NCI-H2171 (cell line): Measurements from ENCODE around the gene PCYOX1L.
A peak's percentile ranks its signal among the peaks of the same experiment; 100 is the strongest.

Experiments used
- DNase-seq: peaks from one replicate; lab custom pipeline; 2025; lab: John Stamatoyannopoulos, UW

The PCYOX1L gene

DNA sequence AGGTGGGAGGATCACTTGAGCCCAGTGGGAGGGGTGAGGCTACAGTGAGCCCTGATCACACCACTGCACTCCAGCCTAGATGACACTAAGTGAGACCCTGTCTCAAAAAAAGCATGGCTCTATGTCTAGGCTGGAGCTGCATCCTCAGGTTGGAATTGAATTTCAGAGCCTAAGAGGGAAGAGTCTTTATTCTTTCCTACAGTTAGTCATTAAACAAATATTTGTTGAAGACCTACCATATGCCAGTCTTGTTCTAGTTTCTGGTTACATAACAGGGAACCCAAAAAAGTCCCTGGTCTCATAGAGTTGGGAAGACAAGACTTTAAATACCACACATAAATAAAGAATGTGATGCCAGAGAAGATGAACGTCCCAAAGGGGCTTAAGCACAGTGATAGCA is 19.5 kb upstream of the PCYOX1L start:
- DNase-seq = no peak

GRCh38 chr5:149340920-149341319 is 16.9 kb upstream of the PCYOX1L start:
- DNase-seq = no peak

DNA sequence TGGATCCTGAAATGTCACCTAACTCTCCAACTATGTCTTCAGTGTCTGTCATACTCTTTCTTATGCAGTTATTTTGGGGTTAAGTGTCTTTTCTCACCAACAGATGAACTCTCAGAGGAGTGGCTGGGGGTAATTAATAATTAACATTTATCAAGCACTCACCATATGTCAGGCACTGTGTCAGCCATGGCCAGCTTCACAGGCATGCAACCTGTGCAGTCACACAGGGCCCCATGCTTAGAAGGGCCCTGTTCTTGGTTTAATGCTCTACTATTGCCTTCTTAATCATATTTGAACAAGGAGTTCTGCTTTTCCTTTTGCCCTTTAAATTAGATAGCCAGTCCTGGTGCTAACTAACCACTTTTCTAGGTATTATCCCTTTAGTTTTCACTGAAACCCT is 16.0 kb upstream of the PCYOX1L start:
- DNase-seq = no peak

DNA sequence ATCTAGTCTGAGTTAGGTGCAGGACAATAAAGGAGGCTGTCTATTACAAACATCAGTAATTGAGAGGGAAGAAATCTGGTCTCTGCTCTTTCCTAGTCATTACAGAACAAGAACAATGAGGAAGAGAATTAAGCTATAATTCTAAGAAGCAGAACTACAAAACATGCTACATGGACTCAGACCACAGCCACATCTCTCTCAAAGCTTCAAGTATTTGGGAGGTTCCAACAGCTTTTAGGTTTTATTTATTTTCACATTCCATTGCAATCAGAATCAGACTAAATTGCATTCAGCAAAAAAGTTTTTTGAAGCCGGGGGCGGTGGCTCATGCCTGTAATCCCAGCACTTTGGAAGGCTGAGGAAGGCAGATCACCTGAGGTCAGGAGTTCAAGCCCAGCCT is 13.7 kb upstream of the PCYOX1L start:
- DNase-seq = no peak

GRCh38 chr5:149345147-149345891 is 12.5 kb upstream of the PCYOX1L start, which contains the start of gene GRPEL2:
Gene GRPEL2, plus strand, starts transcription at chr5:149345499. Its CDS starts 41 bp downstream, at chr5:149345540.
- peak; percentile 84 for DNase-seq

GRCh38 chr5:149345892-149346222 is 12.0 kb upstream of the PCYOX1L start:
- no peak for DNase-seq

DNA sequence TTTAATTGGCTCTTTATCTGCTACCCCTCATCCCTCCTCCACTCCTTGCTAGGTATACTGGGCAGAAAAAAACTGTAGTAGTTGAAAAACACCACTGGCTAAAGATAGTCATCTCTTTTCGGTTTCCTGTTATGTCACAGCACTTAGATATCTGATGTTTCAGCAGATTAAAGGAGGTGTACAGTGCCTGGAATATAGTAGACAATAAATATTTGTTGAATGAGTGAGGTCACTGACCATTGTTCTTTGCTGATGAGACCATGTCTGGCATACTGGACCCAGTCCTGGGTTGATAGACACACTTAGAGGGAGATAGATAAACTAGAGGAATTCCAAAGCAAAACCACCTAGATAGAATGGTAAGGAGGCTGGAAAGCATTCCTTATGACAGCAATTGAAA is 9.3 kb upstream of the PCYOX1L start:
- no peak for DNase-seq

DNA sequence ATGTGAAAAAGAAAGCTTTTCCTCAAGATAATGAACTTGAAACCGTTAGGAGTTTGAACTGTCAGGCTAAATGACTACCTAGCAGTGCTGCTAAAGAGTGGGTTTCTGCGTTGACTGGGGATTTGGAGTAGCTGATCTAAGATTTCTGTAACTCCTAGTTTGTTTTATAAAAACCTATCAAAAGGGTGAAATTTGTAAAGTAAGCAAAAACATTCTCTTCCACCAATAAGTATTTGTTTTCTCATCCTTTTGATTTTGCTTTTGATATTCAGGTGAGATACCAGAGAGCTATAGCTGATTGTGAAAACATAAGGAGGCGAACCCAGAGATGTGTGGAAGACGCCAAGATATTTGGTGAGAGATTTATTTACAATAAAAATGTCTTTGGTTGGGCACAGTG is 8.5 kb upstream of the PCYOX1L start:
- DNase-seq = no peak

DNA sequence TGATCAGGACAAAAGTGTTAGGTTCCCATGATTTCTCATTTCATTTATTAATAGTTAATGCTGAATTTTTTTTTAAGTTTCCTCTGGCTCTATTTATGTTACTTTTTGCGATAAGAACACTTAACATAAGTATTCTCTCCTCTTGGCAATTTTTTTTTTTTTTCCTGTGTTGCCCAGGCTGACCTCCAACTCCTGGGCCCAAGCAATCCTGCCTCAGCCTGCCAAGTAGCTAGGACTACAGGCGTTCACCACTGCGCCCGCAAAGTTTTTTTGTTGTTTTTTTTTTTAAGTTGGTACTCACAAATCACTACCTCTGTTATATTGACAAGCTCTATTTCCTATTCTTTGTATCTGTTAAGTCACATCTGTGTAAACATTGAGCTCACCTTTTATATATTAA is 5.7 kb upstream of the PCYOX1L start:
- no peak for DNase-seq

- DNase-seq = no peak
Measured at GRCh38 chr5:149353911-149354310, 3.9 kb upstream of the PCYOX1L start.

- DNase-seq = no peak
Measured at GRCh38 chr5:149355688-149356087, 2.2 kb upstream of the PCYOX1L start.

- DNase-seq = no peak
Measured at GRCh38 chr5:149356391-149356790, 1.5 kb upstream of the PCYOX1L start.

DNA sequence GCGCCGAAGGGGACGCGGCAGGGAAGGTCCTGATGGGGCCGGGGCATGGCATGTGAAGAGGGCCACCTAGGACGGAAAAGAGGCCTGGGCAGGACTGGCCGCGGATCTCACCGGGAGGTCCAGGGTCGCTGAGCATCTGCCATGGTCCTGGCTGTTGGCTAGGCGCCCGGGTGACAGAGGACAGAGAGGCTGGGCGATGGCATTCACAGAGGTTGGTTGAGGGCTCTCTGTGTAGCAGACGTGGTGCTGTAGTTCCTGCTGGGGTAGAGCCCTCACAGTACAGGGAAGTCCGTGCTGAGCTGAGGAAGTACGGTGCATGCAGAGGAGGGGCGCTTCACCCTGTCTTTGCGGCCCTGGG is 427 bp downstream of the PCYOX1L start:
- no peak for DNase-seq

DNA sequence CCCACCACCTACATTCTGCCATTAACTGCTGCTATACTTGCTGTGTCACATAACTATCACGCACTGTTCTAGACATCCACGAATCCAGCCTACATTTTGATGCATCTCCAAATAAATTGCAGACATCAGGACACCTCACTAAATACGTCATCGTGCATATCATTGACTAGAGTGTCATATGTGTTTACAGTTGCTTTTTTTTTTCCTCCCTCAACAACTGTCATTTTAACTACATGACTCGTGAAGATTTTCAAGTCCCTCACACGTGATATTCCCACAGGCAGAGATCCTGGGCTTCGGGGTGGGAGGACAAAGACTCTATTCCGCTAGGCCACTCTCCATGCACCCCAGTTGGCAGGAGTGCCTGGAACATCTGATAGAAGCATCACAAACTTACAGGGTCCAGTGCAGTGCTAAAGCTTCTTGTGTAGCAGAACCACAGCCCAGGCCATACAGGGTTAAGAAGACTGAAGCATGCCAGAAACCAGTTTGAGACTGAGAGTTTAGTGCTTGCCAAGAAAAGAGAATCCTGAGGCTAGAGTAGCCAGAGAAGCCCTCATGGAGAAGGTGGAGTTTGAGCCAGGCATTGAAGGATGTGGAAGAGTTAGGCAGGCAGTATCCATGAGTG is 1.1 kb downstream of the PCYOX1L start:
- no peak for DNase-seq

GRCh38 chr5:149360272-149360671 is 2.4 kb downstream of the PCYOX1L start:
- DNase-seq = no peak

GRCh38 chr5:149362541-149362940 is 4.7 kb downstream of the PCYOX1L start:
- no peak for DNase-seq

- no peak for DNase-seq
Measured at GRCh38 chr5:149363358-149363757, 5.5 kb downstream of the PCYOX1L start.

DNA sequence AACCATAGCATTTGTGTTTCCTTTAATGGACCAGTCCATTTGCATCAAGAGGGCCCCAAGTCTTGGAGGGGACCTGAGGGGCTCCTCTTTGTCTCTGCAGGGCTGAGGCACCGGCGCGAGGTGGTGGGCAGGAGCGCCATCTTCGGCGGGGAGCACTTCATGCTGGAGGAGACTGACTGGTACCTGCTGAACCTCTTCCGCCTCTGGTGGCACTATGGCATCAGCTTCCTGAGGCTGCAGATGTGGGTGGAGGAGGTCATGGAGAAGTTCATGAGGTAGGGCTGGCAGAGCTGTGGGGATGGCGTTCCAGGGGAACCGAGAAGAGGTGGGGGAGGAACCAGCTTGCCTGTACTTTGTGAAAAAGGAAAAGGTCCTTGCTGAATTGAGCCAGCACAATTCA is 6.1 kb downstream of the PCYOX1L start:
- DNase-seq = no peak

GRCh38 chr5:149364719-149365118 is 6.9 kb downstream of the PCYOX1L start:
- DNase-seq = no peak

GRCh38 chr5:149365418-149365817 is 7.6 kb downstream of the PCYOX1L start:
- DNase-seq = no peak

DNA sequence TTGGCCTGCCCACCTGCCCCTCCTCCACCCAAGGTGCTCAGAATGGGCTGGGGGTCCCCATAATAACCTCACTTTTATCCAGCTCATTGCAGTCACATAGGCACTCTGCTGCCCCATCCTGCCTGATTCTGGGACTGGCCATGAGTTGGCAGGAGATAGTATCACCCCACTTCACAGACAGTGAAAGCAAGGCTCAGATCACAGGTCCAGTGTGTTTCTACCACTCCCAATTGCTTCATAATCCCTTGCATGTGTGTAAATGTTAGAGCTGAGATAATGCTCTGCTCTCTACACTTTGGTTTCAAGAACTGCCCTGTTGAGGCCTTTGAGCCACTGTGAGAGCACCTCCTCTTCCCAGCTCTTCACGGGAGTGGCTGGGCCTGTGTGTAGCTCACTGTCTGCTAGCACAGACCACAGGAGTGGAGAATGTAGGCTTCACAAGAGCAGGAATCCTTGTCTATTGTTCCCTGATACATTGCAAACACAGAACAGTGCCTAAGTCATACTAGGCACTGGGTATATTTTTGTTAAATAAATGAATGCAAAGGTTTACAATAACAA is 8.4 kb downstream of the PCYOX1L start:
- DNase-seq = no peak

DNA sequence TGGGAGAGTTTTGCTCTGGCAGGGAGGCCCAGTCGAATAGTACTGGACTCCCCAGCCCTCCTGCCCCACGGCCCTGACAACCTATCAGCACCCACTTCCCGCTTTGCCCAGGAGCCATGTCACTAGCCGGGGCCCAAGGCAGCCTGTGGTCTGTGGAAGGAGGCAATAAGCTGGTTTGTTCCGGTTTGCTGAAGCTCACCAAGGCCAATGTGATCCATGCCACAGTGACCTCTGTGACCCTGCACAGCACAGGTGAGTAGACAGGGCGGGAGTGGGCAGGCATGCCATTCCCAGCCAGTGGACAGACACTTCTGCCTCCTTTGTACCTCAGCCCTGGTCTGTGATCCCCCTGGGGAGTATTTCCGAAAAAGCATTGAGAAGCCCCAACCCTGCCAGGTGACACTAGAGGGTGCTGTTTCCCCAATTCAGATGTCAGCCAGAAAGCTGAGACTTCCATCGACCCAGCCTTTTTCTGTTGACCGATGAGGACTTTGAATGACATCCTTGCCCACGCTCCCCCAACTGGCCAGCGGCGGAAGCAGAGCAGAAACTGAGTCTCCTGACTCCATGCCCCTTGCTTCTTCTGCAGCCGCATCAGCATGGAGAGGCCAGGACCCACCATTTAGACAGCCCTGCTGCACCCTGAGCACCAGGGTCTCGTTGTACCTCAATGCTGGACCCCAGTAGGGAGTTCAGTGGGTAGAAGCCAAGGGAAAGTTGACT is 9.6 kb downstream of the PCYOX1L start:
- DNase-seq = peak; percentile 10
